ENCODE data around the gene SLC24A4.
A peak's percentile ranks its signal among the peaks of the same experiment; 100 is the strongest.

The SLC24A4 gene

DNA sequence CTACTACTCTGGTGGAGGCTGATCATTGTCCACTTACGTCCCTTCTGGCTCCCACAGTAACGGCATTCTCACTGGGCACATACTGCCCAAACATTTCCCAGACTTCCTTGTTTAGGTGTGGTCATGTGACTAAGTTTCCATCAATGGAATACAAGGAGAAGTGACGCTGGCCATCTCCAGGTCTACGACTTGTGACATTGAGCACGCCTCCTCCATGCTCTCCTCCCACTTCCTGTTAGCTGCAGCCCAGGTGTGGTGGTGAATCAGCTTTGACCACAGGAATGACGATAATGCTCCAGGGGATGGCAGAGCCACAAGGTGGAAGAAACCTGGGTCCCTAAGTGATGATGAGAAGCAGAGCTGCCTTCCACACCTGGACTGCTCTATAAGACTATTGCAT lies 6.0 kb upstream of the SLC24A4 start:
- H3K4me3 ChIP-seq (ENCODE audit: extremely low read depth, insufficient read depth, low read length, poor library complexity, severe bottlenecking) = no peak overlapping the region
- no peaks in the 10 kb centered on the region for H3K36me3 ChIP-seq (ENCODE audit: control insufficient read depth, insufficient read depth, low read length)
- 77% methylated on average over 3 of the region's 6 CpGs; no CpG with 5 or more reads in 1 of the 2 experiments for WGBS, 2 experiments (ENCODE audit: insufficient coverage in 2 of 2)
- no peak overlapping the region for H3K27ac ChIP-seq (ENCODE audit: low read depth, low read length, severe bottlenecking)
- H3K4me1 ChIP-seq (ENCODE audit: control insufficient read depth, insufficient read depth, low read length, poor library complexity, severe bottlenecking) = no peaks in the 10 kb centered on the region
- H3K9me3 ChIP-seq (ENCODE audit: control insufficient read depth, low read length) = no peaks in the 10 kb centered on the region

DNA sequence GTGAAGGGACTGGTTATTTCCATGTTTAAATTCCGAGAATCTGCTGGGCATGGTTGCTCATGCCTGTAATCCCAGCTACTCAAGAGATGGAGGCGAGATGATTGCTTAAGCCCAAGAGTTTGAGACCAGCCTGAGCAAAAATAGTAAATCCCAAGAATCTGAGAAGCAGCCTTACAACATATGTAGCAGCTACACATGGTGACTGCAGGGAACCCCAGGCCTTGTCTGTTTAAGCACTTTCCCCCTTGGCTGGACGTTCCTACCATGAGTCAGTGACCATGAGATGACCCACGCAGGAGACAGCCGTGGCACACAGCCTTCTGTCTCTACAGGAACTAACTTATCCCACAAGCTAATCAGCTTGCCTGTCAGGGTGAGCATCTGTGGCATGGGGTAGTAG lies 5.5 kb upstream of the SLC24A4 start:
- H3K9me3 ChIP-seq (ENCODE audit: control insufficient read depth, low read length) = no peaks in the 10 kb centered on the region
- H3K4me3 ChIP-seq (ENCODE audit: extremely low read depth, insufficient read depth, low read length, poor library complexity, severe bottlenecking) = no peak overlapping the region
- no peaks in the 10 kb centered on the region for H3K36me3 ChIP-seq (ENCODE audit: control insufficient read depth, insufficient read depth, low read length)
- no peaks in the 10 kb centered on the region for H3K4me1 ChIP-seq (ENCODE audit: control insufficient read depth, insufficient read depth, low read length, poor library complexity, severe bottlenecking)
- WGBS, 2 experiments (ENCODE audit: insufficient coverage in 2 of 2) = 83 to 84% methylated on average over 3 of the region's 5 CpGs
- no peak overlapping the region for H3K27ac ChIP-seq (ENCODE audit: low read depth, low read length, severe bottlenecking)

DNA sequence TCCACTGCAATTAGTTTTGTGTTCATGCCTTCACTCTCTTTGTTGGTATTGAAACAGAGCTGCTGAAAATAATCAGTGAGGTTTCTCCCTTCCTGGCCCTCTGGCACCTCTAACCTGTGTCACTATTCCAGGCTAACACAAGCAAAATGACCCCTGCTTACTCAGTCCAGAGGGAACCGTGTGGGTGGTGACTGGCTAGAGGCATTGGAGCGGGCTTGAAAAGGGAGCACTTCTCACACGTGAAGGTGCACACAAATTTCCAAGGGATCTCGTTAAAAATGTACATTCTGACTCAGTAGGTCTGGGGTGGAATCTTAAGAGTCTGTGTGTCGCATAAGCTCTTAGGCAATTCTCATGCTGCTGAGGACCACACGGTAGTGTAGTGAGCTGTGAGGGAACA lies 1.3 kb upstream of the SLC24A4 start:
- H3K9me3 ChIP-seq (ENCODE audit: control insufficient read depth, low read length) = no peaks in the 10 kb centered on the region
- WGBS, 2 experiments (ENCODE audit: insufficient coverage in 2 of 2) = 73% methylated on average over 6 of the region's 6 CpGs
- H3K27ac ChIP-seq (ENCODE audit: low read depth, low read length, severe bottlenecking) = no peak overlapping the region
- no peak overlapping the region for H3K4me3 ChIP-seq (ENCODE audit: extremely low read depth, insufficient read depth, low read length, poor library complexity, severe bottlenecking)
- no peaks in the 10 kb centered on the region for H3K36me3 ChIP-seq (ENCODE audit: control insufficient read depth, insufficient read depth, low read length)
- H3K4me1 ChIP-seq (ENCODE audit: control insufficient read depth, insufficient read depth, low read length, poor library complexity, severe bottlenecking) = peaks cover 8% of the 10 kb centered on the region

DNA sequence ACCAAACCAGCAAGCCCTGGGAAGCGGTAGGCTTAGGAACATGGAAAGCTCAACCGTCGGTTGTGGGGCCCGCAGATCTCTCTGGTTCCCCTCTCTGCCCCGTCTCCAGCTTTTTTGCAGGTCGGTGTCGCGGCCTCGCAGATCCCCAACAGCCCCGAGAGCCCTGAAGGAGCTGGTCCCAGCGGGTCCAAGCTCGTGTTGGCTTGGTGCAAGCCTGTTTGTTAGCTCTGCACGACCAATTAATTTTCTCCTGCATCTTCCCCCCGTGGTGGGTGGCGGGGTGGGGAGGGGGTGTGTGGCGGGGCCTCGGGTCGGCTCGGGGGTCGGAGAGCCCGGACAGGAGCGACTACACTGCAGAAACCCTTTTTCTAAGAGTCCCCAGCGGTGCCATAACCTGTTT lies 449 bp upstream of the SLC24A4 start:
- H3K4me1 ChIP-seq (ENCODE audit: control insufficient read depth, insufficient read depth, low read length, poor library complexity, severe bottlenecking) = peaks cover 8% of the 10 kb centered on the region
- H3K4me3 ChIP-seq (ENCODE audit: extremely low read depth, insufficient read depth, low read length, poor library complexity, severe bottlenecking) = peak overlapping the region; percentile 24
- H3K9me3 ChIP-seq (ENCODE audit: control insufficient read depth, low read length) = no peaks in the 10 kb centered on the region
- H3K36me3 ChIP-seq (ENCODE audit: control insufficient read depth, insufficient read depth, low read length) = no peaks in the 10 kb centered on the region
- WGBS, 2 experiments (ENCODE audit: insufficient coverage in 2 of 2) = 13 to 18% methylated on average over 8 to 12 of the region's 23 CpGs
- H3K27ac ChIP-seq (ENCODE audit: low read depth, low read length, severe bottlenecking) = no peak overlapping the region

DNA sequence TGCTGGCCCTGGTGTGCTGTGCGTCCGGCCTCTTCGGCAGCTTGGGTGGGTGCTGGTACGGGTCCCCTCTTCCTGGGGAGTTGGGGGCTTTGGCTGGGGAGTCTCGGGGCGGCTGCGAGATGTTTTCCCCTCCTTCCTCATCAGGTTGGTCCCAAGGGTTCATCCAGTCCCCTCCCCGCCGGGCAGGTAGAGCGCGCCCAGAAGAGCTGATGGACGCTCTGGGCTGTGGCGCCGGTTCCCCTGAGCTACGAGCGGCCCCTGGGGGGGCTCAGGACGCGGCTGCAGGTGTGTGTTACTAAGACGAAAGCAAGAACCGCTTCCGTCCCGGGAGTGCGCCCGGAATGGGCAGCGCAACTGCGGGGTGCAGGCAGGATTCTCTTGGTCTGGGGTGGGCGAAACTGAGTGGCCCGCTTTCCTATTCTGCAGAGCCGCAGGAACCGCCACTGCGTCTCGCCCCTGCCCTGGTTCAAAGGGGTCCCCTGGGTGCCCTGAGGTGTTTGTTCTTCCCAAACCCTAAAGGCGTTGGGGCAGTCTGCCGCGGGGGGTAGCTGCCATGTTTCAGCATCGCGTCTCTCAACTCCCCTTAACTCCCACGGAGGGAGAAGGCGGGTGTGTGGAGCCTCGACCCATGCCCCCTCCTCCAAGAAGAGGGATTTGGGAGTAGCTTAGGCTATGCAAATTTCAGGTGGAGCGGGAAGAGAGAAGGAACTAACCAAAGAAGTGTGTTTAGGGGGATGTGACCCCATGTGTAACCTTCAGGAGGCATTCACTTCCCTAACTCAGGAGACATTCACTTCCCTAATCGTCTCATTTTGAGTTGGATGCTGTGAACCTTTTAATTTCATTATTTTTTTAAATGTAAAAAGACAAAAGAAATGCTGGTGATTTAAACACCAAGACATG lies 1.2 kb downstream of the SLC24A4 start:
- WGBS, 2 experiments (ENCODE audit: insufficient coverage in 2 of 2) = 3 to 7% methylated on average over 17 to 21 of the region's 42 CpGs
- no peaks in the 10 kb centered on the region for H3K9me3 ChIP-seq (ENCODE audit: control insufficient read depth, low read length)
- H3K4me1 ChIP-seq (ENCODE audit: control insufficient read depth, insufficient read depth, low read length, poor library complexity, severe bottlenecking) = peaks cover 8% of the 10 kb centered on the region
- H3K4me3 ChIP-seq (ENCODE audit: extremely low read depth, insufficient read depth, low read length, poor library complexity, severe bottlenecking) = no peak overlapping the region
- H3K27ac ChIP-seq (ENCODE audit: low read depth, low read length, severe bottlenecking) = no peak overlapping the region
- no peaks in the 10 kb centered on the region for H3K36me3 ChIP-seq (ENCODE audit: control insufficient read depth, insufficient read depth, low read length)

DNA sequence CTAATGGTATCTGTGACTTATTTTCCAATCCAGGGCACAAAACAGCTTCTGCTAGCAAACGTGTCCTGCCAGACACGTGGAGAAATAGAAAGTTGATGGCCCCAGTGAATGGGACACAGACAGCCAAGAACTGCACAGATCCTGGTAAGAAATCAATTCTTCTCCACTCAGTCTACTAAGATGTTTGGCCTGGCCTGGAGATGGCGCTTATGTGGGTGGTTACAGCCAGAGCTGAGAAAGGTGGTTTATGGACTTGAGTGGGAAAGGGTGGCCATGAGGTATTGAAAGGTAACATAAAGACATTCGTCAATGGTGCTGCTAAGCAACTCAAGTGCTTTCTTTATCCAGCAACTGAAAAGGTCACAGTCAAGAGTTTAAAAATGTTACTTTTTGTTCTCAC lies 2.9 kb downstream of the SLC24A4 start:
- H3K9me3 ChIP-seq (ENCODE audit: control insufficient read depth, low read length) = no peaks in the 10 kb centered on the region
- no peak overlapping the region for H3K27ac ChIP-seq (ENCODE audit: low read depth, low read length, severe bottlenecking)
- peaks cover 8% of the 10 kb centered on the region for H3K4me1 ChIP-seq (ENCODE audit: control insufficient read depth, insufficient read depth, low read length, poor library complexity, severe bottlenecking)
- H3K4me3 ChIP-seq (ENCODE audit: extremely low read depth, insufficient read depth, low read length, poor library complexity, severe bottlenecking) = no peak overlapping the region
- H3K36me3 ChIP-seq (ENCODE audit: control insufficient read depth, insufficient read depth, low read length) = no peaks in the 10 kb centered on the region
- WGBS, 2 experiments (ENCODE audit: insufficient coverage in 2 of 2) = 46 to 85% methylated on average over 2 to 3 of the region's 4 CpGs

DNA sequence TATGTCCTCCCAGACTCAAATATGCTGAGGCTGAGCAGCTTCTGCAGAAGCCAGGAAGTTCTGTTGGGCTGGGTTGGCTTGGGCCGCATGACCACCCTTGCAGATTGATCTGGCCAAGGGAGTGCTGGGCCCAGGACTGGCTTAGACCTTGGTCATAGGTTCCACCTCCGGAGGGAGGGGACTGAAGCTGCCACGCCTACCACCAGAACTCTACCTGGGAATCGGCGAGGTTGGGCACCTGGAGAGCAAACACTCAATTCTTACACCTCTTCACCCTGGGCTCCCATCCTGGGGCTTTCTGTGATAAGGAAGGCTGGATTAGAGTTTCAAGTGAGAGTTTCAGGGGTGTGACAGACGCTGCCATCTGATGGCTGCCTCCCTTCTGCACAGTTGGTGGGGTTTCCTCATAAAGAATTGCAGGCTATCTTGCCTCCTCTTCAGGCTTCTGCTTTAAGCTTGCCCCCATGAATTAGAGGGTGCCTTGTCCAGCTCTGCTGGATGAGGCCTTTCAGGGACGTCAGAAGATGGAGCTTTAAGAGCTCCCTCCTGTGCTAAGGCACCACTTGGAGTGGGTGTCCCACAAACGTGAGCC lies 5.8 kb downstream of the SLC24A4 start:
- Histone ChIP-seq H3K4me1 (ENCODE audit: control insufficient read depth, insufficient read depth, low read length, poor library complexity, severe bottlenecking) (peaks cover 6% of the 10 kb centered on the region), H3K27ac (ENCODE audit: low read depth, low read length, severe bottlenecking) (no peak overlapping the region), H3K9me3 (ENCODE audit: control insufficient read depth, low read length) (no peaks in the 10 kb centered on the region), H3K36me3 (ENCODE audit: control insufficient read depth, insufficient read depth, low read length) (no peaks in the 10 kb centered on the region), H3K4me3 (ENCODE audit: extremely low read depth, insufficient read depth, low read length, poor library complexity, severe bottlenecking) (no peak overlapping the region)
- 71 to 79% methylated on average over 5 to 6 of the region's 8 CpGs for WGBS, 2 experiments (ENCODE audit: insufficient coverage in 2 of 2)

DNA sequence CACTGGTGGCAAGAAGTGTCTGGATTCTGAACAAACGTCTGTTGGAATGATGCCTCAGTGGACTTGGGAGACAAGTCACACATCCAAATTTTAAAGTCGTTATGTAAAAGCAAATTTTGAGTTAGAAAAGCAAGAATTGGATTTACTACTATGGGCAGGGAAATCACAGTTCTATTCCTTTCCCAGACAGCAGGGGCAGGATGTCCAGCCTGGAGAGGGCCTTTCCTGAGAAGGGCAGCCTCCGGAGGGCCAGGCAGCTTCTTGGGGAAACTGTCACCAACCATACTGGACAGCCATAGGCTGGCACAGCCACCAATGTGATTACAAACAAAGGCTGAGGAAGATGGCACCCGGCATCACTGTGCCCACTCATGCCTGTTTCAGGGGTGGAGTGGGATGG lies 11.1 kb downstream of the SLC24A4 start:
- H3K36me3 ChIP-seq (ENCODE audit: control insufficient read depth, insufficient read depth, low read length) = no peaks in the 10 kb centered on the region
- H3K9me3 ChIP-seq (ENCODE audit: control insufficient read depth, low read length) = no peaks in the 10 kb centered on the region
- 86 to 88% methylated on average over 2 to 3 of the region's 4 CpGs for WGBS, 2 experiments (ENCODE audit: insufficient coverage in 2 of 2)
- H3K4me1 ChIP-seq (ENCODE audit: control insufficient read depth, insufficient read depth, low read length, poor library complexity, severe bottlenecking) = no peaks in the 10 kb centered on the region
- H3K4me3 ChIP-seq (ENCODE audit: extremely low read depth, insufficient read depth, low read length, poor library complexity, severe bottlenecking) = no peak overlapping the region
- H3K27ac ChIP-seq (ENCODE audit: low read depth, low read length, severe bottlenecking) = no peak overlapping the region

DNA sequence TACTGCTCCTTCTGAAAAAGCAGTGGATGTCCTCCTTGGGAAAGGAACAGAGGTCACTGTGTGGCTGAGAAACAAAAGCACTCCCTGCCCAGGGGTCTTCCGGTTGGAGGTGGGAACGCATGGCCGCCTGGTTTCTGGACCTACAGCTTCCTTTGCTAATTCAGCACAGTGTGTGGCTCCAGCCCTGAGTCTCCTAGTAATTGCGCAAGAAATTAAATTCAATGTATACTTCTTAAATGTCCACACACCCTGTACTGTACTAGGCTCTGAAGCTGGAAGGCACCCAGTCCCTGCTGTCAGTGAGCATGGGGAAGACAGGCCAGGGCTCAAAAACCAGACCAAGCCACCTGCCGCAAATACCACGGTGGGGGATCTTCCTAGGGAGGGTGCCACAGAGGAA lies 13.4 kb downstream of the SLC24A4 start:
- Histone ChIP-seq H3K27ac (ENCODE audit: low read depth, low read length, severe bottlenecking) (no peak overlapping the region), H3K9me3 (ENCODE audit: control insufficient read depth, low read length) (no peaks in the 10 kb centered on the region), H3K36me3 (ENCODE audit: control insufficient read depth, insufficient read depth, low read length) (no peaks in the 10 kb centered on the region), H3K4me1 (ENCODE audit: control insufficient read depth, insufficient read depth, low read length, poor library complexity, severe bottlenecking) (no peaks in the 10 kb centered on the region), H3K4me3 (ENCODE audit: extremely low read depth, insufficient read depth, low read length, poor library complexity, severe bottlenecking) (no peak overlapping the region)
- WGBS, 2 experiments (ENCODE audit: insufficient coverage in 2 of 2) = 82 to 86% methylated on average over 6 of the region's 6 CpGs

DNA sequence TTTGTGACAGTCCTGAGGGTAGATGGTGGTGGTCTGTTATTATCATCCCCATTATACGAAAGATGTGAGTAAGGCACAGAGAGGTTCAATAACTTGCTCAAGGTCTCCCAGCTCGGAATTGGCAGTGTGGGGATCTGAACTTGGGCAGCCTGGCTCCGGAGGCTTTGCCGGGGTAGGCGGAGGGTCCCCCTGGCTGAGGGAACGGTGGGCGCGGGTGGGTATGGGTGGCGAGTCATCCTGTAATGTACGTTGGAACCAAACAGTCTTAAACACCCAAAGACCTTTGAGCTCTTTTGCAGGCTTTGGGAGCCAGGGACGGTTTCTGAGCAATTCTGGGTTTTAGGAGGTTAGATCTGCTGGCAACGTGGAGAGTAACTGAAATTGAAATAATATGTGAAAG lies 16.5 kb downstream of the SLC24A4 start:
- no peaks in the 10 kb centered on the region for H3K36me3 ChIP-seq (ENCODE audit: control insufficient read depth, insufficient read depth, low read length)
- no peaks in the 10 kb centered on the region for H3K9me3 ChIP-seq (ENCODE audit: control insufficient read depth, low read length)
- H3K27ac ChIP-seq (ENCODE audit: low read depth, low read length, severe bottlenecking) = no peak overlapping the region
- no peaks in the 10 kb centered on the region for H3K4me1 ChIP-seq (ENCODE audit: control insufficient read depth, insufficient read depth, low read length, poor library complexity, severe bottlenecking)
- WGBS, 2 experiments (ENCODE audit: insufficient coverage in 2 of 2) = 81 to 91% methylated on average over 5 to 9 of the region's 12 CpGs
- no peak overlapping the region for H3K4me3 ChIP-seq (ENCODE audit: extremely low read depth, insufficient read depth, low read length, poor library complexity, severe bottlenecking)

DNA sequence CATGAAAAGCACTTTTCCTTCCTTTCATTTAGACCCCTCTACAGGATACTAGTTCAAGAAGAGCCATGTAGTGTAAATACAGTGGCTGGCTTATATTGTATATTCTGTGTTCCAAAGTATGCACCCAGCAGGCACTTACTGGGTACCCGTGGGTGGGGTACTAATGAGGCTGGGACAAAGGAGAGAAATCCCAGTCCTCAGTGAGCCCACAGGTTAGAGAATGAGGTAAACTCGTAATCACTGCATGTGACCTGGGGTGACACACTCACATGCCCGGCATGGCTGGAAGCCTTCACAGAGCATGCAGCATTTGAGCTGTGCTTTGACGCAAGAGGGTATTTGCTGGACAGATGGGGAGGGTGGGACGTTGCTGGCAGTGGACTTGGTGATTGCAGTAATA lies 17.1 kb downstream of the SLC24A4 start:
- Histone ChIP-seq H3K27ac (ENCODE audit: low read depth, low read length, severe bottlenecking) (no peak overlapping the region), H3K9me3 (ENCODE audit: control insufficient read depth, low read length) (no peaks in the 10 kb centered on the region), H3K4me1 (ENCODE audit: control insufficient read depth, insufficient read depth, low read length, poor library complexity, severe bottlenecking) (no peaks in the 10 kb centered on the region), H3K4me3 (ENCODE audit: extremely low read depth, insufficient read depth, low read length, poor library complexity, severe bottlenecking) (no peak overlapping the region), H3K36me3 (ENCODE audit: control insufficient read depth, insufficient read depth, low read length) (no peaks in the 10 kb centered on the region)
- WGBS, 2 experiments (ENCODE audit: insufficient coverage in 2 of 2) = 65 to 94% methylated on average over 2 to 5 of the region's 5 CpGs

All from mesodermal cell (in vitro differentiated cells).